Occipital lobe (tissue), 2 donors: ENCODE measurements around the gene PARD6G. TPM values are rescaled to one million over a fixed set of nuclear protein-coding genes. Genes with fewer than 3 reads are reported as not detected.

Experiments
- DNase-seq: peaks from one replicate; lab custom pipeline; 2025; lab: John Stamatoyannopoulos, UW
- total RNA-seq: library from RNA; depleted of rRNA; stranded (reverse); fragments of >200 nt; gene quantifications from one replicate; pipeline ENCODE4 v1.2.3, GENCODE V29; 2014

Gene PARD6G
- total RNA-seq, 1 donor from 2014 or later: 9.5 TPM

- DNase-seq: peak; percentile 82
Measured at GRCh38 chr18:80147418-80148325, 99.6 kb downstream of the PARD6G start.

GRCh38 chr18:80147037-80147417, 100.3 kb downstream of the PARD6G start:
- no peak for DNase-seq

GRCh38 chr18:80145196-80145804, 102.0 kb downstream of the PARD6G start:
- no peak for DNase-seq

GRCh38 chr18:80143881-80144280, 103.4 kb downstream of the PARD6G start:
- DNase-seq: no peak

- DNase-seq: no peak
Measured at GRCh38 chr18:80140455-80140985, 106.8 kb downstream of the PARD6G start.

- DNase-seq: no peak
Measured at GRCh38 chr18:80137976-80138375, 109.3 kb downstream of the PARD6G start.

GRCh38 chr18:80137137-80137536, 110.2 kb downstream of the PARD6G start:
- DNase-seq: no peak

GRCh38 chr18:80136679-80137078, 110.6 kb downstream of the PARD6G start:
- DNase-seq: no peak

GRCh38 chr18:80135136-80135535, 112.2 kb downstream of the PARD6G start:
- no peak for DNase-seq

- DNase-seq: no peak
Measured at GRCh38 chr18:80133124-80133523, 114.2 kb downstream of the PARD6G start.

- DNase-seq: no peak
Measured at GRCh38 chr18:80132180-80132812, 115.0 kb downstream of the PARD6G start.

- DNase-seq: no peak
Measured at GRCh38 chr18:80130555-80130954, 116.8 kb downstream of the PARD6G start.

GRCh38 chr18:80129672-80130367, 117.5 kb downstream of the PARD6G start:
- no peak for DNase-seq

- no peak for DNase-seq
Measured at GRCh38 chr18:80127635-80128034, 119.7 kb downstream of the PARD6G start.

- DNase-seq: no peak
Measured at GRCh38 chr18:80126797-80127196, 120.5 kb downstream of the PARD6G start.

- no peak for DNase-seq
Measured at GRCh38 chr18:80124131-80124530, 123.2 kb downstream of the PARD6G start.

- DNase-seq: no peak
Measured at GRCh38 chr18:80120932-80121331, 126.4 kb downstream of the PARD6G start.

- no peak for DNase-seq
Measured at GRCh38 chr18:80119111-80119510, 128.2 kb downstream of the PARD6G start.

- no peak for DNase-seq
Measured at GRCh38 chr18:80115035-80115434, 132.3 kb downstream of the PARD6G start.

- DNase-seq: no peak
Measured at GRCh38 chr18:80112624-80113248, 134.6 kb downstream of the PARD6G start.

- DNase-seq: peak; percentile 34
Measured at GRCh38 chr18:80109676-80110078, 137.6 kb downstream of the PARD6G start.
